ENCODE measurements around the gene BCL2A1.
"Not testable (repeated sequence)": the region's sequence is repeated elsewhere in the genome, so short reads cannot be mapped to it uniquely, and the experiment has no call there.

Gene BCL2A1

DNA sequence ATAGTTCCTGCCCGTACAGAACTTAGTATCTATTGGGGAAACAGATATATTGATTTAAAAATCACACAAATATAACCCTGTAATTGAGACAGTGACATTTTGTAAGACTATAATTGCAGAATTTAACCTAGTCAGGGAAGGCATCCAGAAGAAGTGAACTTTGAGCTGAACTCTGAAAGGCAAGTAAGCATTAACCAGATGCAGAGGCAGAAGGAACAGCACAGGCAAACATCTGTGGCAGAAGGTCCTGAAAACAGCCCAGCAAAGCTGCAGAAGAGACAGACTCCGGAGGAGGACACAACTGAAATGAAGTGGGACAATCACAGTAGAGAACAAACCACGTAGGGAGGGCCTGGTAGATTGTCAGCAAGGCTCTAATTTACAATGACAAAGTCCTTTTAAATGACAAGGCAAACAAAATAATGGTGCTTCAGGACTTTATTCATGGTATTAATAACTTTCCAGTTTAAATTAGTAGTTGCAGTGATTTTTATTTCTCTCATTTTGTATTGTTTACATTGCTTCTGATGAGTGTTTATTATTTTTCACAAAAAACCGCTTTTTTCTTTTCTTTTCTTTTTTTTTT, 14.5 kb downstream of the BCL2A1 start:
- no peak for DNase-seq

- DNase-seq: no peak
Observed at GRCh38 chr15:79954661-79955060, 16.3 kb downstream of the BCL2A1 start.

DNA sequence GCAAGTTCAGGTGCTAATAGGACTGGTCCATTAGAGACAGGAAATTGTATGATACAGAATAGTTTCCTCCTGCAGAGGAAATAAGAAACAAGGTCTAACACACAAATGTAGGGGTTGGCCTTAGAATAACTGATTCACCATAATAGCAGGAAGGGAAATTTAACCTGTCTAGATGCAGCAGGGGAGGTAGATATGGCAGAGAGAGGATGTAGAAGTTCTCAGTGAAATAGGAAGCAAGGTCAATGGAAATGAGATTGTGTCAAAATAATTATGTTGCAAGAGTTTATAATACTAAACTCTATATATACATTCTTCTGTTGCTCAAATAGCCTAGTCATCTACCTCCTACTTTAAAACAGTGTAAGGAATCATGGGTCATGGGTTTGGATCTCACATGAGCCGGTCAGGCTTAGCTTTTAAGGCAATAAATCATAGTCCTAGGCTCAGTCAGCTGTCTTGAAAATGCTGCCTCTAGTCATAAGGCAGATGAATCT, 17.0 kb downstream of the BCL2A1 start:
- DNase-seq: no peak

DNA sequence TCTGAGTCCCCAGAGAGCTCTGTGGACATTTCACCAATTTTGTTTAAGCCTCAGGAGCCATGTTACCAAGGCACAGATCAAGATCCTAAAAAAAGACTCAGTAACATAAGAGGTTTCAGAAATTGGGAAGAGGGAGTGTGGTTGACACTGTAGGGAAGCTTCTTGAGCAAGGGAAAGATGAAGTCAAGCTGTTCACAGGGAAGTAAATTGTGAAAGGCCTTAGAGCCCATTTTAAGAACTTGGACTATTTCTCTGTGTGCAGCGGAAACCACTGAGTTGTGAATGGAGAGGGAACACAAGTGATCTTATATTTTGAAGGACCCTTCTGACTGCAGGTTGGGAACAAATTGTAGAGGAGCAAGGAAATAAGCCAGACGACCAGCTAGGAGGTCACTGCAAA, 18.7 kb downstream of the BCL2A1 start:
- no peak for DNase-seq

DNA sequence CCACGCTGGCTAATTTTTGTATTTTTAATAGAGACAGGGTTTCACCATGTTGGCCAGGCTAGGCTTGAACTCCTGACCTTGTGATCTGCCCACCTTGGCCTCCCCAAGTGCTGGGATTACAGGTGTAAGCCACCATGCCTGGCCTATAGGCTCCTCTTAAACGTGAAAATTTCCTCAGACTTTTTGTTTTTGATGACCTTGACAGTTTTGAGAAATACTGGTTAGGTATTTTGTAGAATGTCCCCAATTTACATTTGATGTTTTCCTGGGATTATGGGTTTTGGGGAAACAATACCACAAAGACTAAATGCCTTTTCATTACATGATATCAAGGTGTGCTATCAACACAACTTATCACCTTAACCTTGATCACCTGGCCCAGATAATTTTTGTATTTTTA, 20.7 kb downstream of the BCL2A1 start:
- DNase-seq: no peak

- no peak for DNase-seq
Observed at GRCh38 chr15:79948761-79949160, 22.2 kb downstream of the BCL2A1 start.

DNA sequence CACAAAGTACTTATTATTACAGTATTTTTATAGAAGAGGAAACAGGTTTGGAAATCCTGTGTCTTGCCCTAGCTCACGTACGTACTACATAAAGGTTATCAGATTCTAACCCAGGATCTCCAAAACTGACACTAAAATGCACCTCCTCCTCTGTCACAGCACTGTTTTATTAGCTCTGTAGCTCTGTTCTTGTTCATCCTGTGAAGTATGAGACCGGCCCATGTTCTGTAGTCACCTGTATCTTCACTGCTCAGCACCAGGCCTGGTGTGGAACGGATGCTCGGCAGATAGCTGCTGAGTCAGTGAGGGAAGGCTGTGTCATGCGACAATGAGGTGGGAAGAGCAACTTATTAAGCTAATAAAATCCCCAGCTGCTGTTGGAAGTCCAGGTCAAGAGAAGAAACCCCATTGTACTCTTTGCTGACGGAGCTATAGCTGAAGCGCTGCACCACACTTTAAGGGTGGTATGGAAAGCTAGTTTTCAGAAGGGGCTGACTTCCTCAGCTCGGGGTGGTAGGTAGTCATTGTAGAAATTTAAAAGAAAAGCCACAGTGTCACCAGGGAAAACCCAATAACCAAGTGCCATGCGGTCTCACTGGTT, 22.8 kb downstream of the BCL2A1 start:
- DNase-seq: no peak

DNA sequence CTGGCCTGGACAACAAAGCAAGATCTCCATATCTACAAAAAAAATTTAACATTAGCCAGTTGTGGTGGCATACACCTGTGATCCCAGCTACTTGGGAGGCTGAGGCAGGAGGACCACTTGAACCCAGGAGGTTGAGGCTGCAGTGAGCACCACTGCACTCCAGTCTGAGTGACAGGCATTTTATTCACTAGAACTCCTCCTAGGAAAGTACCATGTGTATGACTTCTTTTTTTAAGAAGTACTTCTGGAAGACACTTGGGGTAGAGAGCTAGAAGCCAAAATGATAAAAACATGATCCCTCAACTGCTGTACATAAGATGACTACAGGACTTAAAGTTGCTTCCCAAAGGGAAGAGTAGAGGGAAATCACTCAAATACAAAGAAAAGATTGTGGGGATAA, 24.0 kb downstream of the BCL2A1 start:
- DNase-seq: no peak

DNA sequence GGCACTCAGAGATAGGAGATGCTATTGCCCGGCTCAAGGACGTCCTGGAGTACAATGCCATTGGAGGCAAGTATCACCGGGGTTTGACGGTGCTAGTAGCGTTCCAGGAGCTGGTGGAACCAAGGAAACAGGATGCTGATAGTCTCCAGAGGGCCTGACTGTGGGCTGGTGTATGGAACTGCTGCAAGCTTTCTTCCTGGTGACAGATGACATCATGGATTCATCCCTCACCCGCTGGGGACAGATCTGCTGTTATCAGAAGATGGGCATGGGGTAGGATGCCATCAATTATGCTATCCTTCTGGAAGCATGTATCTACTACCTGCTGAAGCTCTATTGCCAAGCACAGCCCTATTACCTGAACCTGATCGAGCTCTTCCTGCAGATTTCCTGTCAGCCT, 26.4 kb downstream of the BCL2A1 start:
- DNase-seq: no peak

- no peak for DNase-seq
Observed at GRCh38 chr15:79943820-79944219, 27.2 kb downstream of the BCL2A1 start.

DNA sequence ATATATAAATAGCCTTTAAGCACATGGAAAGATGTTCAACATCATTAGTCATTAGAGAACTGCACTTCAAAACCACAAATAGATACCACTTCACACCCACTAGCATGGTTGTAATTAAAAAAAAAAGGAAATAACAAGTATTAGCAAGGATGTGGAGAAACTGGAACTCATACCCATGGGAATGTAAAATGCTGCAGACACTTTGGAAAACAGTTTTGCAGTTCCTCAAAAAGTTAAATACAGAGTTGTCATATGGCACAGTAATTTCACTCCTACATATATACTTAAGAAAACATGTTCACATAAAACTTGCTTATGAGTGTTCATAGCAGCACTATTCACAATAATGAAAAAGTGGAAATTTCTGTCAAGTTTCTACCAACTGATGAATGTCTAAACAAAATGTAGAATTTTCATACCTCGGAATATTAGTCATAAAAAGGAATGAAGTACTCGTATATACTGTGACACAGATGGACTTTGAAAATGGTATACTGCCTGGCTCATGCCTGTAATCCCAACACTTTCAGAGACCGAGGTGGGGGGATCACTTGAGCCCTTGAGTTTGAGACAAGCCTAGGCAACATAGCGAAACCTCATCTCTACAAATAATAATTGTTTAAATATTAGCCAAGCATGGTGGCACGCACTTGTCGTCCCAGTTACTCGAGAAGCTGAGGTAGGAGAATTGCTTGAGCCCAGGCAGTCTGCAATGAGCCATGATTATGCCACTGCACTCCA, 28.1 kb downstream of the BCL2A1 start:
- DNase-seq: no peak

DNA sequence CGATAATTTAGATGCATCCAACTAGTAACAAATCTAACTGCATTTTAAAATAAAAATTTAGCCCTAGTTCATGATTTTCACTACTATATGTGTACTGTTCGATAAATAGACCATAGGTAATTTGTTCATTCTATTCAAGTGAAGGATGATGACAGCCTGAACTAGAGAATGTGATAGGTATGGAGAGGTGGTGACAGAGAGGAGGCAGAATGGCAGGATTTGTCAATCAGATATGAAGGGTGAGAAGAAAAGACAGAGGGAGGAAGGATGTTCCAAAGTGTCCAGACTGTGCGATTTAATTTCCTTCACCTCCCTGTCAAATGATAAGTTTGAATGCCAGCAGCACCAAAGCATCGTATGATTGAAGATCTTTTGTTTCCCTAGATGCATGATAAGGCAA, 31.6 kb downstream of the BCL2A1 start:
- no peak for DNase-seq

DNA sequence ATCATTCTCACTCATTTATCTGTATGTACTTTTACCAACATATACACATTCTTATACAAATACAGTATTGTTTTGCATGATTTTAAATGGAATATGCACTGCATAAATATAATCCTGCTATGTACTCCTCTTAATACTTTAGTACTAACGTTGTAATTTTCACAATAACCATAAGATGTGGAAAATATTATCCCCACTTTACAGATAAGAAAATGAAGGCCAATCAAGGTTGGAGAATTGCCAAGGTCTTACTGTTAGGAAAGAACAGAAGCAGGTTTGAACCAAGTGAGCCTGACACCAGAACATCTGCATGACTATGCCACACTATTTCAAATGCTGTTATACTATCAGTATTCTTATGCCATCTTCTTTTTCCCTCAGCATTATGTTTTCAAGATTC, 32.9 kb downstream of the BCL2A1 start:
- DNase-seq: no peak

- not testable (repeated sequence) for DNase-seq
Observed at GRCh38 chr15:79935556-79936201, 35.3 kb downstream of the BCL2A1 start.

GRCh38 chr15:79933231-79933630, 37.8 kb downstream of the BCL2A1 start:
- DNase-seq: no peak

GRCh38 chr15:79932447-79932846, 38.5 kb downstream of the BCL2A1 start:
- DNase-seq: no peak

GRCh38 chr15:79930516-79930915, 40.5 kb downstream of the BCL2A1 start:
- DNase-seq: no peak

- no peak for DNase-seq
Observed at GRCh38 chr15:79929412-79929811, 41.6 kb downstream of the BCL2A1 start.

- not testable (repeated sequence) for DNase-seq
Observed at GRCh38 chr15:79926116-79926515, 44.9 kb downstream of the BCL2A1 start.

GRCh38 chr15:79924379-79924778, 46.6 kb downstream of the BCL2A1 start:
- DNase-seq: no peak

DNA sequence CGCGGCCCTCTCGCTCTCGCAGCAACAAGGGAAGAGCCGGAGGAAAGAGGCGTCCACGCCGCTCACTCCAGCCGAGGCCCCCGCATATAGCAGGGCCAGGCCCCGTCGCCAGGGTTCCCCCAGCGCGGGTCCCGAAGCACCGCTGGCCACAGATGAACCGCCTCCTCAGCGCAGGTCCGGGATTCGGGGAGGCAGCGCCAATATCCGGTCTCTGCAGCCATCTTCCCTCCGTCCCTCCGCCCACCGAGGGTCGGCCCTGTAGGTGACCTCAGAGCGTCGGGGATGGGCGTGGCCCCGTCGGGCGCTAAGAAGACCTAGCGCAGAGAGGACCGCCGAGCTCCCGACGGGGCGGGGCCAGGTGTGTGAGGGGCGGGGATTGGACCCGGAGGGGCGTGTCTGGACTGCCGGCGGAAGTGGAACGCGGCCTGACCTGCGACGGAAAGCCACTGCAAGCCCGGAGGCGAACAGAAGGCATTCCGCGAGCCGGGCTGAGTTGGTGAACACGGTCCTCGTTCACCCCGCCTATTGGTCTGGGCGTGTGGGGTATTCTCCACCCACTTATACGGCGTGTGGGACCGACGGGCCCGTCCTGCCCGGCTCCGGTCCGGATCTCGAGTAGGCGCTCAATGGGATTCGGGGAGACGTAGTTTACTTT, 47.4 kb downstream of the BCL2A1 start:
- DNase-seq: peak; percentile 97

DNA sequence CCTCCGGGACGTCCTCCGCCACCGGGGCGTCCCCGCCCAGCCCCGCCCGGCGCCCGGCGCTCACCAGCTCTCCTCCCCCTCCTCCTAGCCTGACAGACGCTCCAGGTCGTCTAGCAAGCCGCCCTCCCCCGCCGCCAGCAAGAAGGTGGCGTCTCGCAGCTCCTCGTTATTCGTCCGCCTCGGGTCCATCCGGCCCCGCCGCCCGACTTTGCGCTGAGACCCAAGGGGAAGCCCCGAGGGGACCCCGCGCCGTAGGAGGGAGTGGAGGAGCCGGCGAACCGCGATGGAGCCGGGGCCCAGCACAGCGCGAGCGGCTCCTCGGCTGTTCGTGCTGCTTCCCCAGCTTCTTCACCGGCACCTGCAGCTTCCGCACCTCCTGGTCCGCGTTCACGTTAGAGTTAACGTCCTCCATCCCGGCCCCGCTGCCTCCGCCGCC, 47.9 kb downstream of the BCL2A1 start:
- peak; percentile 25 for DNase-seq

GRCh38 chr15:79922512-79923078, 48.4 kb downstream of the BCL2A1 start:
- no peak for DNase-seq

Measured in NCI-H774 (cell line).